ENCODE data around the gene LSAMP. TPM values are rescaled to one million over a fixed set of nuclear protein-coding genes. Genes with fewer than 3 reads are reported as not detected.

The LSAMP gene
- polyA plus RNA-seq, 3 donors, result not detected

GRCh38 chr3:115851571-115851970 is 593.7 kb downstream of the LSAMP start:
- Histone ChIP-seq H3K79me2 (ENCODE audit: insufficient read depth, low read length) (no peaks in the 10 kb centered on the region), H3K4me3 (replicated peaks in 1 of 3; ENCODE audit: low read depth in 2 of 3, low read length in 3 of 3) (no peak overlapping the region), H3K9me3 (replicated peaks in 1 of 2; ENCODE audit: control insufficient read depth in 1 of 2, insufficient read depth in 1 of 2, low read length in 2 of 2) (no peaks in the 10 kb centered on the region), H3K27me3 (ENCODE audit: control insufficient read depth in 2 of 2, insufficient read depth in 2 of 2, low read length in 2 of 2) (no peaks in the 10 kb centered on the region), H3K4me2 (replicated peaks; ENCODE audit: extremely low read depth, low read length, poor library complexity, severe bottlenecking) (no peak overlapping the region), H2AFZ (ENCODE audit: insufficient read depth, low read depth, low read length, poor library complexity, severe bottlenecking) (no peak overlapping the region), H3K27ac (ENCODE audit: low read depth in 1 of 2, low read length in 2 of 2) (no peak overlapping the region), H4K20me1 (ENCODE audit: insufficient read depth, low read length) (no peaks in the 10 kb centered on the region), H3K36me3 (replicated peaks in 1 of 2; ENCODE audit: control insufficient read depth in 1 of 2, insufficient read depth in 2 of 2, low read length in 2 of 2) (no peaks in the 10 kb centered on the region), H3K4me1 (ENCODE audit: control insufficient read depth in 1 of 2, insufficient read depth in 2 of 2, low read length in 2 of 2) (no peaks in the 10 kb centered on the region), H3K9ac (ENCODE audit: insufficient read depth, low read length, poor library complexity, severe bottlenecking) (no peak overlapping the region)
- TF ChIP-seq CTCF (IDR thresholded peaks at IDR 0.05), result no peak
- H3K27ac Mint-ChIP-seq, result no peak overlapping the region
- DNase-seq, result no peak
- H3K9me3 Mint-ChIP-seq, result peaks cover 0 to 5% (median 0%) of the 10 kb centered on the region in 7 donors
- no peaks in the 10 kb centered on the region for H3K4me1 Mint-ChIP-seq
- H3K27me3 Mint-ChIP-seq (ENCODE audit: low read depth in 3 of 3), result peaks cover 0 to 4% (median 2%) of the 10 kb centered on the region in 3 donors
- WGBS (ENCODE audit: insufficient coverage), result 100% methylated on average over 1 of the region's 3 CpGs
- intact Hi-C loops (cut with micrococcal nuclease), result no loop called here
- H3K36me3 Mint-ChIP-seq, result no peaks in the 10 kb centered on the region
- H3K4me3 Mint-ChIP-seq, result no peak overlapping the region

GRCh38 chr3:115848641-115849040 is 596.6 kb downstream of the LSAMP start:
- Mint-ChIP-seq H3K27ac (peak overlapping the region in 1 of 7 donors; percentile 54), H3K4me1 (no peaks in the 10 kb centered on the region)

More at GRCh38 chr3:115848641-115849040, 596.6 kb downstream of the LSAMP start:
- H3K27ac ChIP-seq (ENCODE audit: low read depth in 1 of 2, low read length in 2 of 2), result no peak overlapping the region
- 100% methylated on average over 1 of the region's 1 CpG for WGBS (ENCODE audit: insufficient coverage)
- no peak overlapping the region for H3K4me3 ChIP-seq (replicated peaks in 1 of 3; ENCODE audit: low read depth in 2 of 3, low read length in 3 of 3)
- H3K36me3 ChIP-seq (replicated peaks in 1 of 2; ENCODE audit: control insufficient read depth in 1 of 2, insufficient read depth in 2 of 2, low read length in 2 of 2), result no peaks in the 10 kb centered on the region
- no peaks in the 10 kb centered on the region for H3K79me2 ChIP-seq (ENCODE audit: insufficient read depth, low read length)
- no peaks in the 10 kb centered on the region for H3K27me3 ChIP-seq (ENCODE audit: control insufficient read depth in 2 of 2, insufficient read depth in 2 of 2, low read length in 2 of 2)
- H3K9ac ChIP-seq (ENCODE audit: insufficient read depth, low read length, poor library complexity, severe bottlenecking), result no peak overlapping the region
- no peak overlapping the region for H3K4me2 ChIP-seq (replicated peaks; ENCODE audit: extremely low read depth, low read length, poor library complexity, severe bottlenecking)
- H2AFZ ChIP-seq (ENCODE audit: insufficient read depth, low read depth, low read length, poor library complexity, severe bottlenecking), result no peak overlapping the region
- intact Hi-C loops (cut with micrococcal nuclease), result no loop called here
- H4K20me1 ChIP-seq (ENCODE audit: insufficient read depth, low read length), result no peaks in the 10 kb centered on the region
- H3K4me3 Mint-ChIP-seq, result no peak overlapping the region
- DNase-seq, result no peak
- no peak for TF ChIP-seq CTCF (IDR thresholded peaks at IDR 0.05)
- no peaks in the 10 kb centered on the region for H3K36me3 Mint-ChIP-seq
- H3K9me3 ChIP-seq (replicated peaks in 1 of 2; ENCODE audit: control insufficient read depth in 1 of 2, insufficient read depth in 1 of 2, low read length in 2 of 2), result no peaks in the 10 kb centered on the region
- H3K9me3 Mint-ChIP-seq, result peaks cover 0 to 5% (median 0%) of the 10 kb centered on the region in 7 donors
- peaks cover 0 to 6% (median 2%) of the 10 kb centered on the region in 3 donors for H3K27me3 Mint-ChIP-seq (ENCODE audit: low read depth in 3 of 3)
- H3K4me1 ChIP-seq (ENCODE audit: control insufficient read depth in 1 of 2, insufficient read depth in 2 of 2, low read length in 2 of 2), result no peaks in the 10 kb centered on the region
